SK-N-SH treated with all-trans-retinoic acid at 6 μM for 48 hours (cell line): Measurements from ENCODE around the gene ARID1B.

Source experiments
- ARNTL ChIP-seq: fragments of 450-650 bp; formaldehyde crosslinking; IDR thresholded peaks from 2 replicates; pipeline ENCODE4 v1.5.0; 2020; ENCODE audit warnings: low read depth, mild to moderate bottlenecking, moderate library complexity, borderline replicate concordance
- BACH2 ChIP-seq: fragments of 250-450 bp; sonication (Bioruptor Pico); IDR thresholded peaks from 2 replicates; pipeline ENCODE4 v1.9.0; 2021; ENCODE audit warnings: mild to moderate bottlenecking, borderline replicate concordance
- CREB5 ChIP-seq: fragments of 250-450 bp; sonication (Bioruptor Pico); IDR thresholded peaks from 2 replicates; pipeline ENCODE4 v1.5.1; 2020; ENCODE audit warnings: low read depth, mild to moderate bottlenecking, moderate library complexity

GRCh38 chr6:157017861-157018260 is 240.7 kb downstream of the ARID1B start:
- TF ChIP-seq BACH2 (CRISPR knock-in tag) (no peak), ARNTL (CRISPR knock-in tag) (no peak), CREB5 (CRISPR knock-in tag) (no peak)
